SW480 (cell line): ENCODE data around the gene CNTNAP2.
A peak's percentile ranks its signal among the peaks of the same experiment; 100 is the strongest.

ENCODE experiments used
- DNase-seq: peaks from one replicate; pipeline ENCODE4 v3.0.0-alpha.2; 2016; ENCODE audit warnings: low spot score

The CNTNAP2 gene

GRCh38 chr7:146606628-146607027 is 490.0 kb downstream of the CNTNAP2 start:
- no peak for DNase-seq

GRCh38 chr7:146619641-146620040 is 503.0 kb downstream of the CNTNAP2 start:
- no peak for DNase-seq

GRCh38 chr7:146626912-146627311 is 510.3 kb downstream of the CNTNAP2 start:
- no peak for DNase-seq

GRCh38 chr7:146635205-146636032 is 518.8 kb downstream of the CNTNAP2 start:
- DNase-seq, result peak; percentile 92

GRCh38 chr7:146636033-146636356 is 519.4 kb downstream of the CNTNAP2 start:
- no peak for DNase-seq

- DNase-seq, result peak; percentile 9
Observed at GRCh38 chr7:146636581-146636980, 520.0 kb downstream of the CNTNAP2 start.

- no peak for DNase-seq
Observed at GRCh38 chr7:146639291-146639690, 522.7 kb downstream of the CNTNAP2 start.

- DNase-seq, result peak; percentile 9
Observed at GRCh38 chr7:146641491-146641890, 524.9 kb downstream of the CNTNAP2 start.

- DNase-seq, result peak; percentile 5
Observed at GRCh38 chr7:146645383-146645976, 528.9 kb downstream of the CNTNAP2 start.

GRCh38 chr7:146647445-146647844 is 530.8 kb downstream of the CNTNAP2 start:
- no peak for DNase-seq

- no peak for DNase-seq
Observed at GRCh38 chr7:146652176-146652575, 535.6 kb downstream of the CNTNAP2 start.

GRCh38 chr7:146654048-146654447 is 537.4 kb downstream of the CNTNAP2 start:
- DNase-seq, result peak; percentile 55

- DNase-seq, result peak; percentile 68
Observed at GRCh38 chr7:146655928-146656797, 539.6 kb downstream of the CNTNAP2 start.

GRCh38 chr7:146656988-146657387 is 540.4 kb downstream of the CNTNAP2 start:
- DNase-seq, result peak; percentile 26

GRCh38 chr7:146658604-146659003 is 542.0 kb downstream of the CNTNAP2 start:
- DNase-seq, result no peak

GRCh38 chr7:146659732-146660131 is 543.1 kb downstream of the CNTNAP2 start:
- no peak for DNase-seq

- no peak for DNase-seq
Observed at GRCh38 chr7:146660839-146661238, 544.2 kb downstream of the CNTNAP2 start.

GRCh38 chr7:146661435-146661834 is 544.8 kb downstream of the CNTNAP2 start:
- no peak for DNase-seq

- no peak for DNase-seq
Observed at GRCh38 chr7:146661929-146662328, 545.3 kb downstream of the CNTNAP2 start.

- DNase-seq, result no peak
Observed at GRCh38 chr7:146665023-146665422, 548.4 kb downstream of the CNTNAP2 start.

- DNase-seq, result no peak
Observed at GRCh38 chr7:146670532-146670931, 553.9 kb downstream of the CNTNAP2 start.

- no peak for DNase-seq
Observed at GRCh38 chr7:146681487-146681886, 564.9 kb downstream of the CNTNAP2 start.

GRCh38 chr7:146683439-146683838 is 566.8 kb downstream of the CNTNAP2 start:
- peak; percentile 33 for DNase-seq
